Left hindlimb (tissue), 1 donor: ENCODE measurements around the gene ITGB5.
"Not testable (repeated sequence)": the region's sequence is repeated elsewhere in the genome, so short reads cannot be mapped to it uniquely, and the experiment has no call there.

ENCODE experiments used
- DNase-seq: peaks from one replicate; pipeline ENCODE4 v3.0.0-alpha.2; 2018

ITGB5 gene

DNA sequence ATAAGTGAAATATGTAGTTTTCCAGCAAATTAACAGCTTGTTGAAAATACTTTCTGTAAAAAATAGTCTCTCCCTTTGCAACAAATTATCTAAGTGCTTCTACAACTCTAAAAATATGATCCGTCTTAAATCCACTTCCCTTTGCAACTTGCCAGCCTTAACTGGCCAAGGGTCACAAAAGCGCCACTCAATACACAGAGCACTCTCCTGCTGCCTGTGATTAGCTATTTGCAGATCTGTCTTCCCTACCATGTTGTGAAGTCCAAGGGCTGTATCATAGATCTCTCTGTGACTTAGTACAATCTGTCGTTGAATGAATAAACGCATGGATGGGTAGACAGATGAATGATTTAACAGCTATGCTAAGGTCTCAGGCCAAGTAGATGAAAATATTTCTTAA lies 76.2 kb downstream of the ITGB5 start:
- DNase-seq: no peak

DNA sequence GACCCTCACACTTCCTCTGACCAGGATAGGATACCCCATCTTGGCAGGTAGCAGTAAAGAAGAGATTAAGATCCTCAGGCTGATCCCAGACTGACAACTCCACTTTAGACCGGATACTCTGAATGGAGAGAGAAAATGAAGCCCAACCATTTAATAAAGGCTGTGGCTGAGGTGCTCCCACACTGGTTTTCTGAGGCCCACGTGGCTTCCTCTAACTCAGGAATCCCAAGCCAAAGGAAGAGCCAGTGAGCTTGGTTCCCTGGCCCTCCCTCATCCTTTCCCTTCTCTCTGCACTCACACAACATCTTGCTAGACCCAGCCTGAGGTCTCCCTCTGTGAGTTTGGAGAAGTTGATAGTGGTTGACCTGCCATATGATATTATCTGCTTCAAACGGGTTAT lies 78.1 kb downstream of the ITGB5 start:
- DNase-seq: no peak

DNA sequence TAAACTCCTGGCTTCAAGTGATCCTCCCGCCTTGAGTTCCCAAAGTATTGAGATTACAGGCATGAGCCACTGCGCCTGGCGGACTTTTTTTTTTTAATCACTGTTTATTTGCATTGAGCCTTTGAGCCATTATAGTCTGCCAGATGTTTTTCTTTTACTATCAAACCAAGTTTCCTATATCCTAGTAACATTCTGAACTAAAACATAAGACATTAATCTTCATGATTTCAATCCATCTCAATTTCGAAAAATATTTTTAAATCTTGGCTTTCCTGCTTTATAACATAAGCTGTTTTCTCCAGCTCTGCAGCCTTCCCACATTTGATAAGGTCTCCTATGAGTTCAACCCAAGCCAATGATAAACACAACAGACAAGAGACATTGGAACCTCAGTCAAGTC lies 81.5 kb downstream of the ITGB5 start:
- no peak for DNase-seq

DNA sequence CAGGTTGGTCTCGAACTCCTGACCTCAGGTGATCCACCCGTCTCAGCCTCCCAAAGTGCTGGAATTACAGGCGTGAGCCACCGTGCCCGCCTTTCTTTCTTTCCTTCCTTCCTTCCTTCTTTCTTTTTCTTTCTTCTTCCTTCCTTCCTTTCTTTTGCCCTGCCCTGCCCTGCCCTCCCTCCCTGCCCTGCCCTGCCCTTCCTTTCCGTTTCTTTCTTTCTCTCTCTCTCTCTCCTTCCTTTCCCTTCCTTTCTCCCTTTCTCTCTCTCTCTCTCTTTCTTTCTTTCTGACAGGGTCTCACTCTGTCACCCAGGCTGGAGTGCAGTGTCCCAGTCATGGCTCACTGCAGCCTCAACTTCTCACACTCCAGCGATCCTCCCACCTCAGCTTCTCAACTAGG lies 82.3 kb downstream of the ITGB5 start:
- no peak for DNase-seq

DNA sequence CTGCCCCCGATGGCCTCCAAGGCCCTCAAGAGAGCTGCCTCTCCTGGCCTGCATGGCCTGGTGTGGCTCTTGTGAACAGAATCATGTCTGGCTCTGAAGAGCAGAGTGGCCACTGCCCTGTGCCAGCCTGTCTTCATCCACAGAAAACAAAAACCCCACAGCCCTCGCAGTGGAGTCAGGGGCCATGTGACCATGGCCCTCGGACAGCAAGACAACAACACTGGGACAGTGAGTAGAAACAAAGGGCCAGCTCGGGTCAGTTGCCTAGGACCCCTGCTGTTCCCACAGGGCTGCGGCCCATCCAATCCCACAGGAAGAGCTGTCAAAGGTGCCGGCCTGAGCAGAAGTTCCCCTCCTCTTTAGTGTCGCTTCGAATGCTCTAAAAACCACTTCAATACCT lies 84.5 kb downstream of the ITGB5 start:
- DNase-seq: no peak

DNA sequence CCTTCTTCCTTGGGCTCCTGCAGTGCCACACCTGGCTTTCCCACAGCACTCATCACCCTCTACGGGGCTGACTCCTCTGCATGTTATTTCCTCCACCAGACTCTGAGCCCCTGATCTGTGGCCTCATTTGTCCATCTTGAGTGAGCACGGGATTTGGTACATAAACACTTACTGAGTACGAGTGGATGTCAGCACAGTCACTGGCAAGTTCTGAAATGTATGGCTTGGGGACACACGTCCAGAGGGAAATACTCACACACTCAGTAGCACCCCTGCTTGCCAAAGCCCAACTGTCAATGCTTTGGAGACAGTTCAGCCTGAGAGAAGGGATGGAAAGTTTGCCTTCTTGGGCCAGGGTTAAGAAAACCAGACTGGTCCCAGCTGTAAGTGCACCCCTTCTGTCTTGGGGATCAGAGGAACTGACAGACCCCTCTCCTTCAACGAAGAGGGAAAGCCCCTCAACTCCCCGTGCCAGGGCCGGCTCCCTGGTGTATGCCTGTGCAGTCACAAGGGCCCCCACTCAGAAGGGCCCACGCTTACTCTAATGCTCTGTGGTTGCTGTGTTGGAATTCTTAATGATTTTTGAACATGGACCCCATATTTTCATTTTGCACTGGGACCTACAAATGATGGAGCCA lies 85.0 kb downstream of the ITGB5 start:
- no peak for DNase-seq

DNA sequence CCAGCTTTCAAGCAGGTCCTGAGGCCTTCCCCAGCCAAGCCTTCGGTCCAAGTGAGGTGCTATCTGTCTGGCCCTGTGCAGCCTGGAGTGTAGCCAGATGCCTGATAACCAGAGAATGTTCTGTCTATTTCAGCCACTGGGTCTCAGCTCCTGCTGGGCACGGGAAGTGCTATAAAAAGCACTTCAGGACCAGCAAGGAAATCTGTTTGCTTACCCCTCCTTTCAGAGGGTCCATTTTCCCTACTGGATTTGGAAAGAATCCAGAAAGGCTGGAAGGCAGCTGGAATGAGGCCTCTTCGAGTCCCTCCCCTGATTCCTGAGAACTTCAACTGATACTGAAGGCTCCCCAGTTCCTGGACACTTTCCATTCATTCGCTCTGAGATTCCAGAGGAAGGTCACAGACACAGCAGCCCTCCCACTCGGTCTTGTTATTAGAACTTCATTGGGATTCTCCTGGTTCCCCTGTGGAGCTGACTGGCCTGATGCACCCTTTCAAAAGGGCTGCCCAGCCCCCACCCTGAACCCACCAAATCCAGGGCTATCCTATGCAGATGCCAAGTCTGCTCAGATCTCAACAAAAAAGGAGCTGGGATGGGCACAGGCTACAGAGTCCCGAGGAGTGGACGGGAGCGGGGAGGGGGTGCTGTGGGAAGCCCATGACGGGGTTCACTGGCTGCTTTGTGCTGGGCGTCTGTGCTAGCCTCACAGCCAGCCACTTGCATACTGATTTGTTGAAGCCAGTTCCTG lies 86.5 kb downstream of the ITGB5 start:
- DNase-seq: no peak

DNA sequence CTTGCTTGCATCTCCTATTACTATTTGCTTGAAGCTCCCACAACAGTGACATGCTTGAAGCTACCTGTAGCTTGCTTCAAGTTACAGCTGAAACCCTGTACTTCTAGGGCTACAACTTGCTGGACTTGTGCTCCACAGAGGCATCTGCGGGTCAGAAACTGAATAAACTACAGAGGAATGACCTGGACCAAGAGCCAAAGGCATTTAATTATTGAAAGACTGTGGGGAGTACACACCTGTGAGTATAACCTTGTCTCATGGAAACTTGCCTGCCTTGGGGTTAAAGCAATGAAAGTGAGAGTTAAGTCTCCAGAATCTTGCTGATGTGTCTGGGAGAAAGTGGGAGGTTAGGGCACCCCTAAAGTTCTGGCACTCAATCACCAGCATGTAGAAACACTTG lies 87.1 kb downstream of the ITGB5 start:
- DNase-seq: no peak

DNA sequence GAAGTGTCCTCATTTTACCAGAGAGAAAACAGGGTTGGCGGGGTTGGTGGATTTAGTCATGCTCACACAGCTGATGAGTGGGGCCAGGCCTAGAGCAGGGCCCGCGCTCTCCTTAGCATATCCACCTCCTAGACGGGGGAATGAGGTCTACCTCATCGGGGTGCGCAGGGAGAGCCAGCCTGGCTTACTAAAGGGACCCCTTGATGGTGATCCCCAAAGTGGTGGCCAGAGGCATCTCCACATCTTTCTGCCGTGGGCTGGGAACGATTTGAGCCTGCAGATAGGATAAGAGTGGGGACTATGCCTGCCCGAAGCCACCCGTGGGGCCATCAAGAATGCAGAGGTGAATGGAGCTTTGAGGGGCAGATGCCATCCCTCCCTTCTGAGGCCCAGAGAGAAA lies 87.5 kb downstream of the ITGB5 start:
- peak; percentile 8 for DNase-seq

DNA sequence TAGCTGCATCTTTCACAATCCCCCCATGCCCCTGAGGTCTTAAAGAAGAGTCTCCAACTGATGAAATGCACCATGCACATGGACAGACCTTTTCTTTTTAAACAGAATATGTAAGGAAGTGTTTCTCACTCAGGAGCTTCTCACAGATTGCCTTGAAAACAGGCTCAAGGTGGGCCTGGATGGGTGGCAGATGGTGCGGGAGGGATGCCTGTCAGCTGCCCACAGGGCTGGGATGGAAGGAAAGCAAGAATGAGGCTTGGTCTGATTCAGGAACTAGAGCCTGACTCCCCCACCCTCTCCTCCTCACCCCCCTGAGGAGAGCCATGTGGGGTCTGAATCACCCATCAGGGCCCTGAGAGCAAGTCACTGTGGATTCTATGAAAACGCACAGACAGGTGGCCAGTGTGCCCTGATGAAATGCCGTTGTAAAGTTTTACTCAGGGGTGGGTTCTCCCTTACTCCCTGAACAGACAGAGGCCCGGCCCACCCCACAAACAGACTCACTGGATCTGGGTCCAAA lies 89.7 kb downstream of the ITGB5 start:
- DNase-seq: no peak

DNA sequence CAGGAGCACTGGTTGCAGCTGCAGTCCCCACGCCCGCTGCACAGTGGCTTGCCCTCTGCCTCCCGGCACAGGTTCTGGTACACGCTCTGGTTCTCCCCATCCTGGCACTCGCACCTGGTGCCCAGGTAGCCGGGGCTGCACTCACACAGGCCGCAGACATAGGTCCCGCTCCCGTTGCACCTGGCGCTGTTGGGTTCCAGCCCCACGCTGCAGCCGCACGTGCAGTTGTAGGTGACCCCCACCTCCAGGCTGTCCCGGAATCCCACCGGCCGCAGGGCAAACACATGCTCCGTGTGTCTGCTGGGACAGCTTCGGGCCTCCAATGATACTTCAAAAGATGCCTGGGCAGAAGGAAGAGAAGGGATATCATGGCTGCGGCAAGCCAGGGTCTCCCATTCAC lies 90.7 kb downstream of the ITGB5 start:
- no peak for DNase-seq

DNA sequence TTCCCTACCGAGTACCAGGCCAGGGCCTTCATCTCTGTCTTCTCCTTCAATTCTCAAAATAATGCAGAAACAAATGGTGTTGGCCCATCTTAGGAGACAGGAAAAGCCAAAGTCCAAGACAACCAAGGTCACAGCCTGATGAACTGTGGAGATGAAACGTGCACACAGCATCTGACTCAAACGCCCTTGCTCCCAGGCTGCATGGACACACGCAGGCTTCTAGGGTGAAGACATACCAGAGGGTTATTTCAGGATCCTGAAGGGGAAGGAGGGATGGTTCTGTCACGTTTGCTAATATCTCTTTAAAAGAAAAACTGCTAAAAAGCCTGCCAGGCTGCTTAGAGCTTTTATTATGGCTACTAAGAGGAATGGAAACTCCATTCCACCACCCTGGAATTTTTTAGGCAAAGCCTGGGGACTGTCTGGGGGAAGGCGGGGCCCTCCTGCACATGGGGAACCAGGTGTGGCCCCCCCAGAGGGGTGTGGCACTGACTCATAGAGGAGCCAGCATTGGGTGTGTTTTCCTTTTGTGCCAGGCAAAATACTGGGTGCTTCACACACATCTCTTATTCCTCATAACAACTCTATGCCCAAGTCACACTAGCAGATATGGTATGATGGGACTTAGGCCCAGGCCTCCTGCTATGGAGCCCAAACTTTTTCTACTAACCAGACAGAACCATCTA lies 94.0 kb downstream of the ITGB5 start:
- no peak for DNase-seq

DNA sequence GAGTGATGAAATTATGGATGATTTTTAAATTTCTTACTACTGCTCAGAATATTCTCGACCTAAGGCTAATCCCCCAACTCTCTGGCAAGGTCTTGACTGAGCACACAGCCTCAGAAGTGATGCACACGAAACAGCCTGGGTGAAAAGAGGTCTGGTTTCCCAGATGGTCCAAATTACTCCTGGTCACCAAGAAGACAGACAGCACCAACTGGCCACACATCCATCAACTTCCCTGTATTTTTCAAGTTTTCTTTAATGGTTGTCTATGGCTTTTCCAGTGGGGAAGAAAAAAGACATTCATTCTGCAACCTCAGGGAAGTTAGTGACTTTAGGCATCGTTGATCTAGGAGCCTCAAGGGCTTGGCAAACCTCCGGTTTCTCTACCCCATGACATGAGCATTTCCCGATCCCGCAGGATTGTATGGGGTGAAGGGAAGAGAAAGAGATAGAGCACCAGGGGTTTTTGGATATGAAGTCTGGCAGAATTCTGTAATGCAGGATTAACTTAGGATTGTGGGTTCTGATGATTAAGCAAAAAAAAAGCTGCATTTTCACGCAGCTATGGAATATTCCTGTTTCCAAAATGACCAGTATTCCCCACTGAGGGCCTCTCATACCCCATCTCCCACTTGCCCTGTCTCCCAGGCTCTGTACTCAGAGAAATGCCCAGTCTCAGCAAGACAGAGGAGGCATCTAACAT lies 94.7 kb downstream of the ITGB5 start:
- no peak for DNase-seq

DNA sequence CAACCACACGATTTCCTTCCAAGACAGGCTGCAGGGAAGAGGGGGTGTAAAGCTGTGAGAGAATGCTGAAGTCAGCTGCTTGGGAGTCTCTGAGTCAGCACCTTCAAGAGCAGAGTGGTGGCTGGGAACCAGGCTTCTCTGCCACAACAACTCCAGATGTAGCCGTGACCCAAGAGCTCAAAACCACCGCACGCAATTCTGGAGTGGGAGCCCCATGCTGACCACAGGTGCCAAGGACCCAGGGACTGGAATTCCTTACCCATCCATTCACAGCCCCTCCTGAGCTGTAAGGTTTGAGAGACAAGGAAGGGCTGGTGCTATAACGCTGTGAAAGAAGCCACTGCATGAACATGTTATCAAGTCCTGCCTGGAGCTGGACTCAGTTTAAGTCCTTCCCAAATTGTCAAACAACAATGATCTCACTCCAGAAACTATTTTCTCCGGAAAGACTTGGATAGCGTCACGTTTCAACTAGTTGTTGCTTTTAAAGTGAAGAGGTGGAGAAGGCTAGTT lies 95.5 kb downstream of the ITGB5 start:
- DNase-seq: peak; percentile 76

DNA sequence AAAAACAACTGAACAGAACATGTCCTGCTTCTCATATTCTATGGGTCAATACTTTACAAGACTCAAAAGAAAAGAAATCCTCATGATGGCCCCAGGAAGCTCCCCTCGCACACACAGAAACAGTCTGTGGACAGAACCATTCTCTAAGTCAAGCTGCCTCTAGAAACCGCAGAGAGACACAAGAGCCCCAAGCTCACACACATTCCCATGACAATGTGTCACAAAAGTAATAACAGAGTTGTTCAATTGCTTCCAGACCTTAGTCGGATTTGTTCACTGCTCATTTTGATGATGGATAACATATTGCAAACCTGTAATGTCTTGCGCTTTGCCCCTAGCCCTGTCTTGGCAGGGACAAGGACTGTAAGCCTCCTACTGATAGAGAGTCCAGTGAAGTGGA lies 96.0 kb downstream of the ITGB5 start:
- DNase-seq: no peak

DNA sequence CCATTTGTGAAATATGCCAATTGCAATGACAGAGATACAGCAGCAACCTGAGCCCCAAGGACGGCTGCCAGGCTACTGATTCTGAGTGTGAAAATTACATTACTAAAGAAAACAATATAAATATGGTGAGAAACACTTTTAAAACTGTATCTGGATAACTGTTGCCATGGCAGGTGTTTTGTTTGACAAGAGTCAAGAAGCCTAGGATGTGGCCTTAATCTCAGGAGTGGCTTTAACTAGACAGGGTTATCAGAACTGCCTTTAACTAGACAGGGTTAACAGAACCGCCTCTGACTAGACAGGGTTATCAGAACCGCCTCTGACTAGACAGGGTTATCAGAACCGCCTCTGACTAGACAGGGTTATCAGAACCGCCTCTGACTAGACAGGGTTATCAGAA lies 98.1 kb downstream of the ITGB5 start:
- DNase-seq: not testable (repeated sequence)

DNA sequence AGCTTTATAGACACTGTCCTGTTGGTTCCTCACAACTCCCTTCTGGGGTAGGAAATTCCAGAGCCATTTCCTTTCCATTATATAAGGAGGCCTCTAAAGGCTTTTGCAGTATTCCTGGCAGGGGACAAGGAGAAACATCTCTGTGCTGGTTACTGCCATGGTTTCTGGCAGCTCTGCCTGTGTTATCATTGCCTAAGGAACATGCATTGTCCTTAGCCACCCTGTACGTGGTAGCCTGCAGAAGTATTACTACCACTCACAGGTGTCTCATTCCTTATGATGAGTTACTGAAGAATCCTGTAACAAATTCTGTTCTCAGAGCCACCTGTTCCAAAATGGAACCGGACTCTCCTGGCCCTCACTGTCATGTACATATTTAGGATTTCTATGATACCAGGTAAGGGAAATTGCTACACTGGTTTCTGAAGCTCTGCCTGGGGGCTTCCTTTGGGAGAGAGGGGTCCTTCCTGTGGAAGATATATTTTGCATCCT lies 98.9 kb downstream of the ITGB5 start:
- no peak for DNase-seq

DNA sequence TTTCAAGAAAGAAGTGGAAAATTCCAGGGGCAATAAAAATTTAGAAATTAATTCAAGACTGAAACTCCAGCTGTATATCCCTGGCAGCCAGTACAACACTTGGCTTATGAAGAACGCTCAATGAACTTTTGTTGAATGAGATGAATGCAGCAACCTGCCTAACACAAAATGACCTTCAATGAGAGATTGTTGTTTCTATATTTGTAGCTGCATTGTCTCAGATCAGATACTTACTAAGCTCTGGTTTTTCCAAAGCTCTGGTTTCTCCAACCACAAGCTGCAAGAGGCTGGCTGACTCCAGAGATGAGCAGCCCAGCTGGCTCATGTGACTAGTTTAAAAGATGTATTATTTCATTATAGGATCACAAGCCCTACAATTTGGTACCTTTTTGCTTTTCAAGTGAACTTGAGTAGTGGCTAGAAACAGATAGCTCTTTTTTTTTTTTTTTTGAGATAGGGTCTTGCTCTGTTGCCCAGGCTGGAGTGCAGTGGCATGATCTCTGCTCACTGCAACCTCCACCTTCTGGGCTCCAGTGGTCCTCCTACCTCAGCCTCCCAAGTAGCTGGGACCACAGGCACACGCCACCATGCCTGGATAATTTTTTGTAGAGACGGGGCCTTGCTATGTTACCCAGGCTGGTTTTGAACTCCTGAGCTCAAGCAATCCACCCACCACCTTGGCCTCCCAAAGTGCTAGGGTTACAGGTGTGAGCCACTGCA lies 99.5 kb downstream of the ITGB5 start:
- no peak for DNase-seq

DNA sequence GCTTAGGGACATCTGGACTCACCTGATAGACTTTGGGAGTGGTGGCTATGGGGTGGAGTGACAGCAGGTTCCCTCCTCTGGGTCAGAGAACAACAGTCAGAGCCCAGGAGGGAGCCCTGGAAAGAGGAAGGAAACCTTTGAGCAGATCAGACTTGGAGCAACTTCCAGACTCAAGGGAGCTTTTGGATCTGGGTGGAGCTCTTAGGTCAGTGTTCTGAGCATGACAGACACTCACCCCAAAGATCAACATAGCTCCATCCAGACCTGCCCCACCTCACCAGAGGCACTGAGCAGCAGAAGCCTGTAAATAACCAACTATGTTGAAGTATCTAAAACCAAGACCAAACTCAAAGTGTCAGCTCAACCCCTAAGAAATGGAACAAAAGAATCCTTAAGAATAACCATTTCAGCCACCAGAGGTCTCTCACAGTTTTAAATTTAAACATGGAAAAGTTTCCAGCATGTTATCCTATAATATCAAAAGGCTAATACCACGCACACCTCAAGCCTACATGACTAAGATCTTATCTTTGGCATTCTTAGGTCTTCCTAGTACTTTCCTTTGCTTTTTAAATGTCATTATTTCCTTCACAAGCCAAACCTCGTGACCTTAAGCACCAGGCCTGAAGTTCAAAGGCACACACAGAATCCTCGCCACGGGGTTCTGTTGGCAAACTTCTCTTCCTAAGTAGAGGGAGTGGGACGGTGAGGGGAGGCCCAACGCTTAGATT lies 100.5 kb downstream of the ITGB5 start:
- peak; percentile 28 for DNase-seq

DNA sequence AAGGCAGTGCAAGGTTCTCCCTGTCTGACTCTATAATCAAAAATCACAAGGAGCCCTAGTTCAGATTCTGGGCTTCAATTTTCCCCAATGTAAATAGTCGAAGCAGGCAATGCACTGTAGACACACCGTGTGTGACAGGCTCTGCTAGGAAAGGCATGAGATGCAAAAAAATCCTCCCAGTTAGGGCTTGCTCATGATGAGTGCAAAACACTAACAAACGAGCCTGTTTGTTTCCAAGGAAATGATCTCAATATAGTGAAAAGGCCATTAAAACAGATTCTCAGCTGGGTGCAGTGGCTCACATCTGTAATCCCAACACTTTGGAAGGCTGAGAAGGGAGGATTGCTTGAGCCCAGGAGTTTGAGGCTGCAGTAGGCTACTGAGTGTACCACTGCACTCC lies 101.2 kb downstream of the ITGB5 start:
- no peak for DNase-seq

DNA sequence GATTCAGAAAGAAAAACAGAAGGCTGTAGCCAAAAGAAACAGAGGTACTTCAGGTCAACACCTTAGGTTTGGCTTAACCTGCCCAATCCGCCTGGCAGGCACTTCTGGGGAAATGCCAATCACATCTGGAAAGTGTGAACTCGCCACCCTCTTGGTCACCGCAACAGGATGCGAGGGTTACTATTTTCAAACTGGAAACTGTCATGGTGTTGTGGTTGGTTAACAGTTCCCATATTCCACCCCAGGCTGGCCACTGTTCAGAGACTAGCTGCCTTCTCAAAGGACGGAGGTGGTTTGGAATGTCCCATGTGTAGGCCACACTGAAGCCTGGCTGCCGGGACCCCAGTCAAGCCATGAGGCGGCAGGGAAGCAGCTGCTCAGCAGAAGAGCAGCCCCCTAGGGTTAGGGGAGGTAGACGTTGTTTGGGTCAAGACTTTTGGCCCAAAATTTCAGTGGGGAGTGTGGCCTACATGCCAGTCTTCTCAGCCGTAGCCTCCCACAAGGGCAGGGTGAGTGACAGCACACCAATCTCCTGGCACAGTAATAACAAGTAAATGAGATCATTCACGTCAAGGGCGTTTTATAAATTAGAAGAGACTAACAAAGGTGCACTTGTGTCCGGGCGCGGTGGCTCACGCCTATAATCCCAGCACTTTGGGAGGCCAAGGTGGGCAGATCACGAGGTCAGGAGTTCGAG lies 102.3 kb downstream of the ITGB5 start:
- peak; percentile 69 for DNase-seq
